ENCODE results near the gene PLPP3. TPM values are rescaled to one million over a fixed set of nuclear protein-coding genes. Genes with fewer than 3 reads are reported as not detected.

The PLPP3 gene
- total RNA-seq, 1 experiment from 2014 or later: 3.4 TPM

- no peaks in the 10 kb centered on the region for H3K79me2 ChIP-seq (ENCODE audit: insufficient read depth, low read length)
- ATAC-seq: no peak
- BruUV-seq (replicated peaks): no TSS peak
Observed at GRCh38 chr1:56555448-56555847, 23.9 kb downstream of the PLPP3 start.

More at GRCh38 chr1:56555448-56555847, 23.9 kb downstream of the PLPP3 start:
- no peak for DNase-seq (ENCODE audit: low read depth, low spot score)
- CTCF ChIA-PET: no interaction called here
- no peak overlapping the region for H3K9ac ChIP-seq (ENCODE audit: low read length)
- H3K4me2 ChIP-seq (ENCODE audit: low read length): no peak overlapping the region
- H3K4me3 ChIP-seq (replicated peaks in 1 of 2; ENCODE audit: low read depth in 1 of 2, low read length in 2 of 2): no peak overlapping the region
- H3K36me3 ChIP-seq (ENCODE audit: control insufficient read depth in 1 of 2, insufficient read depth in 2 of 2, low read length in 2 of 2): no peaks in the 10 kb centered on the region
- no peaks in the 10 kb centered on the region for H3K9me2 ChIP-seq (ENCODE audit: insufficient read depth)
- H3K4me1 ChIP-seq (ENCODE audit: control insufficient read depth in 1 of 2, insufficient read depth in 2 of 2, low read length in 2 of 2): no peaks in the 10 kb centered on the region
- RAD21 ChIA-PET (ENCODE audit: low non-redundant PET in 1 of 2, low total read pairs in 2 of 2, uncharacterized antibody in 2 of 2, unreplicated experiment in 2 of 2): no interaction called here
- no peak for TF ChIP-seq EZH2 (IDR thresholded peaks at IDR 0.05)
- TF ChIP-seq SP1 (IDR thresholded peaks at IDR 0.05; ENCODE audit: low read depth): no peak
- TF ChIP-seq, protein P1, sequence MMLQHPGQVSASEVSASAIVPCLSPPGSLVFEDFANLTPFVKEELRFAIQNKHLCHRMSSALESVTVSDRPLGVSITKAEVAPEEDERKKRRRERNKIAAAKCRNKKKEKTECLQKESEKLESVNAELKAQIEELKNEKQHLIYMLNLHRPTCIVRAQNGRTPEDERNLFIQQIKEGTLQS (IDR thresholded peaks at IDR 0.05): no peak
- no peak for TF ChIP-seq JUND (IDR thresholded peaks at IDR 0.05)
- TF ChIP-seq, protein P2, sequence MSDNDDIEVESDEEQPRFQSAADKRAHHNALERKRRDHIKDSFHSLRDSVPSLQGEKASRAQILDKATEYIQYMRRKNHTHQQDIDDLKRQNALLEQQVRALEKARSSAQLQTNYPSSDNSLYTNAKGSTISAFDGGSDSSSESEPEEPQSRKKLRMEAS (IDR thresholded peaks at IDR 0.05): no peak
- TF ChIP-seq FOSL1 (IDR thresholded peaks at IDR 0.05; ENCODE audit: low read depth): no peak
- TF ChIP-seq, protein P3, sequence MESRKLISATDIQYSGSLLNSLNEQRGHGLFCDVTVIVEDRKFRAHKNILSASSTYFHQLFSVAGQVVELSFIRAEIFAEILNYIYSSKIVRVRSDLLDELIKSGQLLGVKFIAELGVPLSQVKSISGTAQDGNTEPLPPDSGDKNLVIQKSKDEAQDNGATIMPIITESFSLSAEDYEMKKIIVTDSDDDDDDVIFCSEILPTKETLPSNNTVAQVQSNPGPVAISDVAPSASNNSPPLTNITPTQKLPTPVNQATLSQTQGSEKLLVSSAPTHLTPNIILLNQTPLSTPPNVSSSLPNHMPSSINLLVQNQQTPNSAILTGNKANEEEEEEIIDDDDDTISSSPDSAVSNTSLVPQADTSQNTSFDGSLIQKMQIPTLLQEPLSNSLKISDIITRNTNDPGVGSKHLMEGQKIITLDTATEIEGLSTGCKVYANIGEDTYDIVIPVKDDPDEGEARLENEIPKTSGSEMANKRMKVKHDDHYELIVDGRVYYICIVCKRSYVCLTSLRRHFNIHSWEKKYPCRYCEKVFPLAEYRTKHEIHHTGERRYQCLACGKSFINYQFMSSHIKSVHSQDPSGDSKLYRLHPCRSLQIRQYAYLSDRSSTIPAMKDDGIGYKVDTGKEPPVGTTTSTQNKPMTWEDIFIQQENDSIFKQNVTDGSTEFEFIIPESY (IDR thresholded peaks at IDR 0.05; ENCODE audit: extremely low read depth, insufficient replicate concordance, low read length): no peak
- no peak for TF ChIP-seq CBX3 (IDR thresholded peaks at IDR 0.05; ENCODE audit: low read depth)
- TF ChIP-seq CTCF (IDR thresholded peaks at IDR 0.05 in 2 of 3, conservative IDR thresholded peaks at IDR 0.05 in 1 of 3; ENCODE audit: borderline replicate concordance in 1 of 3, insufficient read depth in 1 of 3, low read depth in 2 of 3, low read length in 2 of 3): no peak
- no peak for TF ChIP-seq TCF7L2 (IDR thresholded peaks at IDR 0.05; ENCODE audit: borderline replicate concordance, extremely low read depth, insufficient read depth, insufficient read length)
- TF ChIP-seq EZH2phosphoT487 (IDR thresholded peaks at IDR 0.05; ENCODE audit: borderline replicate concordance): no peak
- TF ChIP-seq, protein P4, sequence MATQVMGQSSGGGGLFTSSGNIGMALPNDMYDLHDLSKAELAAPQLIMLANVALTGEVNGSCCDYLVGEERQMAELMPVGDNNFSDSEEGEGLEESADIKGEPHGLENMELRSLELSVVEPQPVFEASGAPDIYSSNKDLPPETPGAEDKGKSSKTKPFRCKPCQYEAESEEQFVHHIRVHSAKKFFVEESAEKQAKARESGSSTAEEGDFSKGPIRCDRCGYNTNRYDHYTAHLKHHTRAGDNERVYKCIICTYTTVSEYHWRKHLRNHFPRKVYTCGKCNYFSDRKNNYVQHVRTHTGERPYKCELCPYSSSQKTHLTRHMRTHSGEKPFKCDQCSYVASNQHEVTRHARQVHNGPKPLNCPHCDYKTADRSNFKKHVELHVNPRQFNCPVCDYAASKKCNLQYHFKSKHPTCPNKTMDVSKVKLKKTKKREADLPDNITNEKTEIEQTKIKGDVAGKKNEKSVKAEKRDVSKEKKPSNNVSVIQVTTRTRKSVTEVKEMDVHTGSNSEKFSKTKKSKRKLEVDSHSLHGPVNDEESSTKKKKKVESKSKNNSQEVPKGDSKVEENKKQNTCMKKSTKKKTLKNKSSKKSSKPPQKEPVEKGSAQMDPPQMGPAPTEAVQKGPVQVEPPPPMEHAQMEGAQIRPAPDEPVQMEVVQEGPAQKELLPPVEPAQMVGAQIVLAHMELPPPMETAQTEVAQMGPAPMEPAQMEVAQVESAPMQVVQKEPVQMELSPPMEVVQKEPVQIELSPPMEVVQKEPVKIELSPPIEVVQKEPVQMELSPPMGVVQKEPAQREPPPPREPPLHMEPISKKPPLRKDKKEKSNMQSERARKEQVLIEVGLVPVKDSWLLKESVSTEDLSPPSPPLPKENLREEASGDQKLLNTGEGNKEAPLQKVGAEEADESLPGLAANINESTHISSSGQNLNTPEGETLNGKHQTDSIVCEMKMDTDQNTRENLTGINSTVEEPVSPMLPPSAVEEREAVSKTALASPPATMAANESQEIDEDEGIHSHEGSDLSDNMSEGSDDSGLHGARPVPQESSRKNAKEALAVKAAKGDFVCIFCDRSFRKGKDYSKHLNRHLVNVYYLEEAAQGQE (IDR thresholded peaks at IDR 0.05; ENCODE audit: low read depth): no peak
- no peak overlapping the region for H3K27ac ChIP-seq (ENCODE audit: low read depth, low read length)
- no peaks in the 10 kb centered on the region for H3K9me3 ChIP-seq (ENCODE audit: control insufficient read depth in 1 of 2, insufficient read depth in 1 of 2, low read depth in 1 of 2, low read length in 2 of 2)
- H2AFZ ChIP-seq (ENCODE audit: low read depth, low read length, poor library complexity, severe bottlenecking): no peak overlapping the region
- H4K20me1 ChIP-seq (ENCODE audit: insufficient read depth): no peaks in the 10 kb centered on the region
- intact Hi-C loops (cut with micrococcal nuclease): no loop called here
- no peaks in the 10 kb centered on the region for H3K27me3 ChIP-seq (ENCODE audit: insufficient read depth, low read length)
- POLR2A ChIA-PET: no interaction called here
